Endothelial cell of umbilical vein (primary cell): ENCODE measurements around the gene BIN1. TPM values are rescaled to one million over a fixed set of nuclear protein-coding genes. Genes with fewer than 3 reads are reported as not detected.

Source experiments
- BruUV-seq: library from RNA; stranded (reverse); fragments of 400-500 nt; replicated peaks from 2 replicates; lab custom pipeline; 2021; lab: Mats Ljungman, UMichigan
- CTCF ChIA-PET: fragments of 300-600, 350-600 bp; sonication (Branson Sonifier 250); formaldehyde crosslinking; loops from one replicate; lab custom pipeline; 2021; ENCODE audit warnings: antibody characterized with exemption, inconsistent platforms; lab: Charles Lee
- POLR2A ChIA-PET: fragments of 300-600, 350-600 bp; sonication (Branson Sonifier 250); formaldehyde crosslinking; loops from one replicate; lab custom pipeline; 2021; ENCODE audit warnings: antibody characterized with exemption, inconsistent platforms; lab: Charles Lee
- DNase-seq: peaks from one replicate; pipeline ENCODE4 v3.0.0-alpha.2; 2011; ENCODE audit warnings: low read depth, low spot score
- FAIRE-seq: peaks from 2 replicates; lab custom pipeline; 2011; peaks lifted over from hg19 to GRCh38; lab: Jason Lieb, UNC
- H2AFZ ChIP-seq: 2 replicates; pipeline ENCODE4 v1.6.0; 2012; ENCODE audit warnings: low read depth, low read length, control low read depth, inconsistent platforms
- H3K27ac ChIP-seq: 2 replicates; pipeline ENCODE4 v1.5.1; 2011; ENCODE audit warnings: low read depth, mild to moderate bottlenecking, control low read depth, low read length, moderate library complexity; ENCODE audit not compliant: insufficient read depth
- H3K27me3 ChIP-seq, 2 experiments: 2 replicates each; pipeline versions ENCODE4 v1.6.0 to v1.6.1; 2011; ENCODE audit warnings: low read length in 2 of 2, mixed read lengths in 1 of 2; ENCODE audit not compliant: control insufficient read depth in 2 of 2, insufficient read depth in 2 of 2
- H3K36me3 ChIP-seq, 2 experiments: 2 replicates in 1 of 2; 3 replicates in 1 of 2; pipeline ENCODE4 v1.5.1; 2011; ENCODE audit warnings: low read length in 2 of 2, mild to moderate bottlenecking in 1 of 2, moderate library complexity in 1 of 2; ENCODE audit not compliant: control insufficient read depth in 2 of 2, insufficient read depth in 2 of 2; ENCODE audit errors: extremely low read depth in 1 of 2
- H3K4me1 ChIP-seq: 3 replicates; pipeline ENCODE4 v1.5.1; 2011; ENCODE audit warnings: mild to moderate bottlenecking, low read length; ENCODE audit not compliant: control insufficient read depth, insufficient read depth; ENCODE audit errors: extremely low read depth
- H3K4me2 ChIP-seq: 2 replicates; pipeline ENCODE4 v1.6.1; 2011; ENCODE audit warnings: low read length, control low read depth, mixed read lengths; ENCODE audit not compliant: insufficient read depth
- H3K4me3 ChIP-seq, 3 experiments: fragments of 200-600 bp in 1 of 3; sonication (generic), shearing (Covaris generic) in 1 of 3; replicated peaks in 1 of 3; 2 replicates each; pipeline ENCODE4 v1.5.1; 2011 to 2016; ENCODE audit warnings: control low read depth in 3 of 3, low read length in 3 of 3, mild to moderate bottlenecking in 2 of 3, inconsistent platforms in 1 of 3, low read depth in 1 of 3, moderate library complexity in 1 of 3; ENCODE audit not compliant: insufficient read depth in 1 of 3
- H3K79me2 ChIP-seq: 2 replicates; pipeline ENCODE4 v1.6.0; 2012; ENCODE audit warnings: low read length, inconsistent platforms; ENCODE audit not compliant: control insufficient read depth, insufficient read depth
- H3K9ac ChIP-seq: replicated peaks from 2 replicates; pipeline ENCODE3; 2011; ENCODE audit warnings: low read length, control low read depth; ENCODE audit not compliant: insufficient read depth; ENCODE audit errors: extremely low read depth
- H3K9me1 ChIP-seq: replicated peaks from 3 replicates; pipeline ENCODE4 v1.6.0; 2011; ENCODE audit warnings: mild to moderate bottlenecking, low read length; ENCODE audit not compliant: control insufficient read depth, insufficient read depth; ENCODE audit errors: extremely low read depth
- H3K9me3 ChIP-seq: replicated peaks from 2 replicates; pipeline ENCODE4 v1.5.1; 2012; ENCODE audit warnings: low read length, inconsistent platforms; ENCODE audit not compliant: control insufficient read depth, insufficient read depth
- H4K20me1 ChIP-seq: replicated peaks from 2 replicates; pipeline ENCODE3; 2011; ENCODE audit warnings: mild to moderate bottlenecking, low read length; ENCODE audit not compliant: control insufficient read depth, insufficient read depth; ENCODE audit errors: extremely low read depth
- EZH2 ChIP-seq: IDR thresholded peaks from 2 replicates; pipeline ENCODE4 v1.6.1; 2012; ENCODE audit warnings: borderline replicate concordance, low read depth, mild to moderate bottlenecking, moderate library complexity, low read length, inconsistent platforms; ENCODE audit not compliant: severe bottlenecking
- FOS ChIP-seq: IDR thresholded peaks from 2 replicates; pipeline ENCODE4 v1.6.1; 2011; ENCODE audit warnings: mild to moderate bottlenecking, low read length, moderate library complexity, borderline replicate concordance; ENCODE audit not compliant: insufficient read depth
- GATA2 ChIP-seq: IDR thresholded peaks from 2 replicates; pipeline ENCODE4 v1.7.0; 2011; ENCODE audit warnings: low read depth, mild to moderate bottlenecking, moderate library complexity, mixed read lengths, low read length; ENCODE audit not compliant: insufficient read length, insufficient read depth
- JUN ChIP-seq: IDR thresholded peaks from 2 replicates; pipeline ENCODE4 v1.6.1; 2011; ENCODE audit warnings: borderline replicate concordance, low read depth; ENCODE audit not compliant: insufficient read length, insufficient read depth
- MYC ChIP-seq: IDR thresholded peaks from one replicate; pipeline ENCODE4 v1.6.1; 2011; ENCODE audit warnings: mild to moderate bottlenecking, low read depth, low read length
- POLR2A ChIP-seq: IDR thresholded peaks from 2 replicates; pipeline ENCODE4 v1.6.1; 2012; ENCODE audit warnings: low read depth, mild to moderate bottlenecking, control low read depth, low read length
- POLR2AphosphoS5 ChIP-seq: IDR thresholded peaks from 2 replicates; pipeline ENCODE4 v1.6.1; 2012; ENCODE audit warnings: low read depth, mild to moderate bottlenecking, control low read depth, low read length, moderate library complexity; ENCODE audit not compliant: insufficient read depth
- dilution Hi-C: fragments of 300-500 bp; cut with MboI; formaldehyde crosslinking; loops from one replicate; pipeline ENCODE4 v1.15.0; 2019; ENCODE audit warnings: low sequenced_read_pairs; ENCODE audit not compliant: extremely low pct_ligation_motif_present
- intact Hi-C: fragments of 100-400 bp; cut with micrococcal nuclease; formaldehyde crosslinking; loops from one replicate; pipeline ENCODE4 v1.10.0; 2022
- polyA plus RNA-seq, 4 experiments: library from polyadenylated mRNA; depleted of rRNA in 3 of 4; stranded (reverse) in 3 of 4; unstranded in 1 of 4; fragments of >200 nt; gene quantifications; 2 replicates each; pipeline versions ENCODE4 v1.2.1 to v1.2.3, GENCODE V29; 2011 to 2012; ENCODE audit warnings: missing spikeins in 1 of 4
- total RNA-seq: library from RNA; stranded (reverse); gene quantifications from 2 replicates; pipeline ENCODE4 v1.2.3, GENCODE V29; 2021
- TF ChIP-seq, protein P1 (sequence below): IDR thresholded peaks from 2 replicates; pipeline ENCODE4 v1.6.1; 2011; ENCODE audit not compliant: insufficient read depth, insufficient read length
- TF ChIP-seq, protein P2 (sequence below), 2 donors: IDR thresholded peaks; 1 replicate in 1 of 2; 2 replicates in 1 of 2; pipeline ENCODE4 v1.5.1; 2011; ENCODE audit warnings: low read length in 2 of 2, mild to moderate bottlenecking in 2 of 2, moderate library complexity in 2 of 2, control low read depth in 1 of 2, inconsistent platforms in 1 of 2, low read depth in 1 of 2; ENCODE audit not compliant: insufficient read depth in 1 of 2; ENCODE audit errors: extremely low read depth in 1 of 2

BIN1 gene
- total and polyA plus RNA-seq, 2 donors (not counting 3 experiments of a cell fraction or from before 2014, with no cell fraction given): 26.3 to 36.9 TPM

DNA sequence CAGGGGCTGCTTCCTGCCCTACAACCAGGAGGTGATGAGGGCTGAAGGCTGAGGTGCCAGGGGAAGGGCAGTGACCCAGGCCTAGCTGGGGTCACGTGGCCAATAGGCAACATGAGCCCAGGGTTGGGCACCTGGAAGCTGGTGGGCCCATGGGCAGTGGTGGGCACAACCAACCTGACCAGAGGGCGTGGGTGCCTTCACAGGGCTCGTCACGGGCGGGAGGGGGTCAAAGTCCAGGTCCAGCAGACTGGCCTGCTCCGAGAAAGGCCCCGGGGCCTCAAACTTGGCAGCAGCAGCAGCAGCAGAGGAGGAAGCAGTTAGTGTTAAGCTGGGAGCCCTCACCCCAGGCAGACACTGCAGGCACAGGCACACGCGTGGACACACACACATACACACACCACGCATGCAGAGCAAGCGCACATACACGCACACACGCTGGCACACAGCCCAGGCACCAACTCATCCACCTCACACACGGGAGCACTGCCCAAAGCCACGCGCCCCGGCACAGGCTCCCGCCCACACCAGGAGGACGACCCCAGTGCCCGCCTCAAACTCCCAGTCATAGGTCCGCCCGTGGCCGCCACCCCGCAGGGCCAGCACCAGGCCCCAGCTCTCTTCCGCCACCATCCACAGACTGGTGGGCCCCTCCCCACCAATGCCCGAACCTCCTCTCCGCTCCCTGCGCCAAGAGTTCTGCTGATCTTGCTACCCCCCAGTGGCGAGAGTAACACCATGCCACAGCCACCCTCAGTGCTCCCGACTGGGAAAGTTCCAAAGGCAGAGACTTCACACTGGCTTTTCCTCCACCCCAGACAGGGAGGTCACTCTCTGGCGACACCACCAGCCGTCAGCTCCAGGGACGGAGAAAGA lies 53.0 kb downstream of the BIN1 start:
- intact Hi-C loops: no loop called here
- no peaks in the 10 kb centered on the region for H3K4me1 ChIP-seq
- H2AFZ ChIP-seq: no peak overlapping the region
- ChIA-PET POLR2A (no interaction called here), CTCF (interaction anchor here (0.9 to 1.3 kb wide), 2 partner anchors 18 to 21 kb away, joined by 3 read pairs; no protein-coding TSS in a partner anchor)
- H3K27ac ChIP-seq: no peak overlapping the region
- H3K27me3 ChIP-seq: no peaks in the 10 kb centered on the region
- H3K9ac ChIP-seq: no peak overlapping the region
- no peaks in the 10 kb centered on the region for H3K79me2 ChIP-seq
- BruUV-seq: no TSS peak
- H3K36me3 ChIP-seq: no peaks in the 10 kb centered on the region
- no peak overlapping the region for H3K4me3 ChIP-seq
- no peaks in the 10 kb centered on the region for H3K9me3 ChIP-seq
- DNase-seq (no peak), FAIRE-seq (no peak)
- no peaks in the 10 kb centered on the region for H4K20me1 ChIP-seq
- H3K4me2 ChIP-seq: no peak overlapping the region
- H3K9me1 ChIP-seq: no peaks in the 10 kb centered on the region
- dilution Hi-C loops: no loop called here
- TF ChIP-seq MYC (no peak), POLR2A (no peak), JUN (no peak), GATA2 (no peak), EZH2 (no peak), POLR2AphosphoS5 (no peak), FOS (no peak)
- TF ChIP-seq, protein P1, sequence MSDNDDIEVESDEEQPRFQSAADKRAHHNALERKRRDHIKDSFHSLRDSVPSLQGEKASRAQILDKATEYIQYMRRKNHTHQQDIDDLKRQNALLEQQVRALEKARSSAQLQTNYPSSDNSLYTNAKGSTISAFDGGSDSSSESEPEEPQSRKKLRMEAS: no peak
- TF ChIP-seq, protein P2, sequence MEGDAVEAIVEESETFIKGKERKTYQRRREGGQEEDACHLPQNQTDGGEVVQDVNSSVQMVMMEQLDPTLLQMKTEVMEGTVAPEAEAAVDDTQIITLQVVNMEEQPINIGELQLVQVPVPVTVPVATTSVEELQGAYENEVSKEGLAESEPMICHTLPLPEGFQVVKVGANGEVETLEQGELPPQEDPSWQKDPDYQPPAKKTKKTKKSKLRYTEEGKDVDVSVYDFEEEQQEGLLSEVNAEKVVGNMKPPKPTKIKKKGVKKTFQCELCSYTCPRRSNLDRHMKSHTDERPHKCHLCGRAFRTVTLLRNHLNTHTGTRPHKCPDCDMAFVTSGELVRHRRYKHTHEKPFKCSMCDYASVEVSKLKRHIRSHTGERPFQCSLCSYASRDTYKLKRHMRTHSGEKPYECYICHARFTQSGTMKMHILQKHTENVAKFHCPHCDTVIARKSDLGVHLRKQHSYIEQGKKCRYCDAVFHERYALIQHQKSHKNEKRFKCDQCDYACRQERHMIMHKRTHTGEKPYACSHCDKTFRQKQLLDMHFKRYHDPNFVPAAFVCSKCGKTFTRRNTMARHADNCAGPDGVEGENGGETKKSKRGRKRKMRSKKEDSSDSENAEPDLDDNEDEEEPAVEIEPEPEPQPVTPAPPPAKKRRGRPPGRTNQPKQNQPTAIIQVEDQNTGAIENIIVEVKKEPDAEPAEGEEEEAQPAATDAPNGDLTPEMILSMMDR (IDR thresholded peaks at IDR 0.05; ENCODE audit: extremely low read depth in 1 of 2, insufficient read depth in 1 of 2, low read depth in 1 of 2, low read length in 2 of 2): no peak
